IMR-90 (cell line): ENCODE results near the gene CAMTA1. TPM values are rescaled to one million over a fixed set of nuclear protein-coding genes. Genes with fewer than 3 reads are reported as not detected.

Experiments used
- ATAC-seq: fragments of 200-7000 bp; cut with Tn5 transposase; 2 replicates; pipeline ENCODE4 v1.9.1; 2020; ENCODE audit warnings: low read depth, mild to moderate bottlenecking, moderate library complexity
- BruUV-seq: library from RNA; stranded (reverse); fragments of 400-500 nt; replicated peaks from 2 replicates; lab custom pipeline; 2021; lab: Mats Ljungman, UMichigan
- CTCF ChIA-PET: fragments of 300-600 bp; formaldehyde crosslinking; extraction: SDS; loops from one replicate; lab custom pipeline; 2021; ENCODE audit warnings: antibody characterized with exemption; lab: Yijun Ruan, JAX
- POLR2A ChIA-PET: fragments of 300-600 bp; sonication (Branson Sonifier 250); formaldehyde crosslinking; loops from one replicate; lab custom pipeline; 2022; ENCODE audit warnings: antibody characterized with exemption; ENCODE audit not compliant: unreplicated experiment; lab: Charles Lee
- DNase-seq: peaks from one replicate; pipeline ENCODE4 v3.0.0; 2013
- H2AFZ ChIP-seq: replicated peaks from 2 replicates; pipeline ENCODE3; 2013; ENCODE audit warnings: low read length, mild to moderate bottlenecking; ENCODE audit not compliant: poor library complexity
- H2AK5ac ChIP-seq: 2 replicates; pipeline ENCODE4 v1.6.1; 2013; ENCODE audit warnings: low read depth, low read length, inconsistent platforms
- H2AK9ac ChIP-seq: replicated peaks from 2 replicates; pipeline ENCODE3; 2013; ENCODE audit warnings: mild to moderate bottlenecking, low read depth, low read length, moderate library complexity; ENCODE audit not compliant: poor library complexity
- H2BK120ac ChIP-seq: 2 replicates; pipeline ENCODE4 v1.6.1; 2013; ENCODE audit warnings: low read depth, low read length, inconsistent platforms
- H2BK15ac ChIP-seq: 3 replicates; pipeline ENCODE4 v1.6.1; 2013; ENCODE audit warnings: low read depth, low read length, inconsistent platforms
- H2BK20ac ChIP-seq: 2 replicates; pipeline ENCODE4 v1.6.1; 2013; ENCODE audit warnings: low read depth, mild to moderate bottlenecking, inconsistent platforms, low read length, moderate library complexity
- H2BK5ac ChIP-seq: 2 replicates; pipeline ENCODE4 v1.6.1; 2013; ENCODE audit warnings: mild to moderate bottlenecking, low read depth, low read length, inconsistent platforms; ENCODE audit not compliant: poor library complexity, severe bottlenecking
- H3K14ac ChIP-seq: replicated peaks from 2 replicates; pipeline ENCODE4 v1.6.1; 2013; ENCODE audit warnings: low read depth, low read length, inconsistent platforms
- H3K18ac ChIP-seq: 2 replicates; pipeline ENCODE4 v1.6.1; 2013; ENCODE audit warnings: low read depth, low read length, control low read depth
- H3K23ac ChIP-seq: 2 replicates; pipeline ENCODE4 v1.6.1; 2013; ENCODE audit warnings: low read depth, low read length, inconsistent platforms
- H3K27ac ChIP-seq: 2 replicates; pipeline ENCODE4 v1.5.1; 2013; ENCODE audit warnings: mild to moderate bottlenecking, control low read depth, low read length; ENCODE audit not compliant: insufficient read depth
- H3K27me3 ChIP-seq: 2 replicates; pipeline ENCODE4 v1.6.1; 2013; ENCODE audit warnings: low read length; ENCODE audit not compliant: control insufficient read depth, insufficient read depth
- H3K36me3 ChIP-seq: 2 replicates; pipeline ENCODE4 v1.6.1; 2013; ENCODE audit warnings: low read length, mixed read lengths; ENCODE audit not compliant: control insufficient read depth, insufficient read depth
- H3K4ac ChIP-seq: 2 replicates; pipeline ENCODE4 v1.6.1; 2013; ENCODE audit warnings: low read depth, low read length, inconsistent platforms
- H3K4me1 ChIP-seq: 2 replicates; pipeline ENCODE4 v1.6.1; 2013; ENCODE audit warnings: low read length, mixed read lengths; ENCODE audit not compliant: control insufficient read depth, insufficient read depth
- H3K4me2 ChIP-seq: 2 replicates; pipeline ENCODE4 v1.6.1; 2013; ENCODE audit warnings: low read depth, mild to moderate bottlenecking, control low read depth, low read length, moderate library complexity
- H3K4me3 ChIP-seq: 2 replicates; pipeline ENCODE4 v1.5.1; 2013; ENCODE audit warnings: low read depth, mild to moderate bottlenecking, control low read depth, low read length, moderate library complexity; ENCODE audit not compliant: insufficient read depth
- H3K56ac ChIP-seq: 2 replicates; pipeline ENCODE4 v1.6.1; 2013; ENCODE audit warnings: low read length, inconsistent platforms; ENCODE audit not compliant: insufficient read depth; ENCODE audit errors: extremely low read depth
- H3K79me1 ChIP-seq, 2 experiments: 2 replicates each; pipeline ENCODE4 v1.6.1; 2013; ENCODE audit warnings: low read length in 2 of 2, inconsistent platforms in 1 of 2, low read depth in 1 of 2
- H3K9ac ChIP-seq: 2 replicates; pipeline ENCODE4 v1.6.1; 2013; ENCODE audit warnings: low read depth, low read length, control low read depth
- H3K9me1 ChIP-seq: 2 replicates; pipeline ENCODE4 v1.6.1; 2013; ENCODE audit warnings: low read length, inconsistent platforms; ENCODE audit not compliant: insufficient read depth
- H3K9me3 ChIP-seq: 2 replicates; pipeline ENCODE4 v1.6.1; 2013; ENCODE audit warnings: low read length; ENCODE audit not compliant: control insufficient read depth, insufficient read depth
- H4K20me1 ChIP-seq: 2 replicates; pipeline ENCODE4 v1.6.1; 2013; ENCODE audit warnings: low read length, inconsistent platforms; ENCODE audit not compliant: insufficient read depth
- H4K5ac ChIP-seq: 2 replicates; pipeline ENCODE4 v1.6.1; 2013; ENCODE audit warnings: mild to moderate bottlenecking, low read depth, low read length, control low read depth
- H4K8ac ChIP-seq, 2 experiments: 2 replicates each; pipeline ENCODE4 v1.6.1; 2013; ENCODE audit warnings: low read depth in 2 of 2, low read length in 2 of 2, control low read depth in 1 of 2, inconsistent platforms in 1 of 2
- H4K91ac ChIP-seq: 2 replicates; pipeline ENCODE4 v1.6.1; 2013; ENCODE audit warnings: low read depth, low read length, inconsistent platforms; ENCODE audit not compliant: insufficient read depth
- CEBPB ChIP-seq: IDR thresholded peaks from 2 replicates; pipeline ENCODE4 v1.6.1; 2012; ENCODE audit warnings: low read depth, low read length, improper control_type of control experiment
- CHD1 ChIP-seq: IDR thresholded peaks from 2 replicates; pipeline ENCODE4 v1.6.1; 2012; ENCODE audit warnings: low read depth, low read length, improper control_type of control experiment
- CTCF ChIP-seq: conservative IDR thresholded peaks from 2 replicates; pipeline ENCODE4 v1.5.1; 2012; ENCODE audit warnings: mild to moderate bottlenecking, low read depth, low read length, improper control_type of control experiment
- ELK1 ChIP-seq: fragments of 150-350 bp; IDR thresholded peaks from 2 replicates; pipeline ENCODE4 v1.6.1; 2016; ENCODE audit warnings: low read depth, mild to moderate bottlenecking, low read length, moderate library complexity, borderline replicate concordance
- MAFK ChIP-seq: IDR thresholded peaks from 2 replicates; pipeline ENCODE4 v1.6.1; 2012; ENCODE audit warnings: low read depth, low read length, improper control_type of control experiment
- MAZ ChIP-seq: IDR thresholded peaks from 2 replicates; pipeline ENCODE4 v1.6.1; 2012; ENCODE audit warnings: low read depth, mild to moderate bottlenecking, low read length, improper control_type of control experiment, moderate library complexity, borderline replicate concordance
- MXI1 ChIP-seq: IDR thresholded peaks from 2 replicates; pipeline ENCODE4 v1.6.1; 2012; ENCODE audit warnings: low read depth, mild to moderate bottlenecking, low read length, moderate library complexity, borderline replicate concordance
- NFE2L2 ChIP-seq: fragments of 150-350 bp; IDR thresholded peaks from 2 replicates; pipeline ENCODE4 v1.6.1; 2016; ENCODE audit warnings: low read depth, mild to moderate bottlenecking, low read length
- POLR2A ChIP-seq: IDR thresholded peaks from 2 replicates; pipeline ENCODE4 v1.6.1; 2012; ENCODE audit warnings: mild to moderate bottlenecking, low read depth, low read length
- RAD21 ChIP-seq: IDR thresholded peaks from 2 replicates; pipeline ENCODE4 v1.6.1; 2012; ENCODE audit warnings: low read length, improper control_type of control experiment
- RCOR1 ChIP-seq: IDR thresholded peaks from 2 replicates; pipeline ENCODE4 v1.6.1; 2012; ENCODE audit warnings: mild to moderate bottlenecking, low read length, improper control_type of control experiment; ENCODE audit not compliant: insufficient replicate concordance
- RFX5 ChIP-seq: IDR thresholded peaks from 2 replicates; pipeline ENCODE4 v1.8.0; 2012; ENCODE audit warnings: low read depth, mild to moderate bottlenecking, low read length, moderate library complexity
- SMC3 ChIP-seq: fragments of 150-350 bp; IDR thresholded peaks from 2 replicates; pipeline ENCODE4 v1.6.1; 2016; ENCODE audit warnings: low read depth, mild to moderate bottlenecking, antibody characterized with exemption, low read length, moderate library complexity
- USF2 ChIP-seq: fragments of 150-350 bp; IDR thresholded peaks from 2 replicates; pipeline ENCODE4 v1.6.1; 2017; ENCODE audit warnings: mild to moderate bottlenecking, antibody characterized with exemption, low read length, low read depth
- WGBS, 2 experiments: methylation state at CpG; one replicate each; pipeline versions ENCODE4 v1.1.5 to v1.1.7; 2013; ENCODE audit warnings: missing lambda C conversion rate in 2 of 2; ENCODE audit not compliant: insufficient read length in 1 of 2; ENCODE audit errors: extremely low coverage in 2 of 2; 5-methylcytosine and 5-hydroxymethylcytosine counted together
- dilution Hi-C: fragments of 300-500 bp; cut with HindIII; formaldehyde crosslinking; loops from one replicate; pipeline ENCODE4 v1.14.3; 2018; ENCODE audit warnings: low sequenced_read_pairs; ENCODE audit not compliant: unreplicated experiment
- in situ Hi-C: fragments of 300-500 bp; cut with MboI; formaldehyde crosslinking; loops from 3 replicates; pipeline ENCODE4 v1.14.3; 2019; ENCODE audit warnings: low sequenced_read_pairs, inconsistent platforms, mixed read lengths
- intact Hi-C: fragments of 100-400 bp; cut with micrococcal nuclease; formaldehyde crosslinking; loops from 2 replicates; pipeline ENCODE4 v1.10.0; 2022
- polyA plus RNA-seq, 3 experiments: library from polyadenylated mRNA; depleted of rRNA; stranded (reverse); fragments of >200 nt; gene quantifications; 2 replicates each; pipeline ENCODE4 v1.2.3, GENCODE V29; 2012; ENCODE audit warnings: low replicate concordance in 1 of 3
- total RNA-seq: library from RNA; depleted of rRNA; stranded (reverse); fragments of >200 nt; gene quantifications from 2 replicates; pipeline ENCODE4 v1.2.3, GENCODE V29; 2012

CAMTA1 gene
- total and polyA plus RNA-seq, 2 of the 4 experiments (the other 2 are of a cell fraction), result 35.5 to 74.3 TPM

- Histone ChIP-seq H4K8ac (no peak overlapping the region), H2BK5ac (no peak overlapping the region), H3K79me1 (no peaks in the 10 kb centered on the region), H4K20me1 (no peaks in the 10 kb centered on the region), H3K14ac (no peak overlapping the region), H3K9me3 (no peaks in the 10 kb centered on the region), H3K9ac (no peak overlapping the region), H2AK5ac (no peak overlapping the region), H3K56ac (no peak overlapping the region), H3K9me1 (no peaks in the 10 kb centered on the region), H3K36me3 (no peaks in the 10 kb centered on the region), H3K4me3 (no peak overlapping the region), H2BK20ac (no peak overlapping the region), H2AK9ac (no peak overlapping the region), H2BK15ac (no peak overlapping the region), H3K4me1 (peaks cover 8% of the 10 kb centered on the region; the same call in 1 of the 2 replicates), H2BK120ac (no peak overlapping the region), H4K5ac (no peak overlapping the region), H3K4ac (no peak overlapping the region), H4K91ac (no peak overlapping the region), H2AFZ (peak overlapping the region; percentile 15), H3K18ac (no peak overlapping the region; the same call in 1 of the 2 replicates), H3K4me2 (no peak overlapping the region; the same call in 1 of the 2 replicates), H3K27me3 (peaks cover 2% of the 10 kb centered on the region; the same call in 1 of the 2 replicates), H3K27ac (no peak overlapping the region; the same call in 1 of the 2 replicates), H3K23ac (no peak overlapping the region)
- DNase-seq (peak; percentile 14), ATAC-seq (peak; percentile 24; the same call in 1 of the 2 replicates)
- dilution Hi-C loops (no loop called here), in situ Hi-C loops (loop anchor here (10.0 kb wide), 1 partner anchor 838 kb away; no protein-coding TSS in a partner anchor), intact Hi-C loops (loop anchor here (10.0 kb wide), 2 partner anchors 348 to 938 kb away; partner anchors contain the start of gene DNAJC11)
- BruUV-seq, result no TSS peak
- WGBS, 2 experiments, result 20% methylated on average over 1 of the region's 3 CpGs; no CpG with 5 or more reads in 1 of the 2 experiments
- ChIA-PET CTCF (interaction anchor here (1.5 kb wide), 1 partner anchor 601 kb away, joined by 4 read pairs; no protein-coding TSS in a partner anchor), POLR2A (no interaction called here)
- TF ChIP-seq CEBPB (no peak), RFX5 (no peak), MAZ (no peak), RAD21 (no peak), USF2 (no peak), ELK1 (no peak), CHD1 (no peak), POLR2A (no peak), NFE2L2 (no peak), SMC3 (no peak), MXI1 (no peak), MAFK (no peak), RCOR1 (no peak), CTCF (no peak)
Measured at GRCh38 chr1:7642781-7643529, 857.7 kb downstream of the CAMTA1 start.
